B cell (primary cell): ENCODE measurements around the gene PTPRN. TPM values are rescaled to one million over a fixed set of nuclear protein-coding genes. Genes with fewer than 3 reads are reported as not detected.

Source experiments
- ATAC-seq: fragments of 200-7000 bp; cut with Tn5 transposase; one replicate; pipeline ENCODE4 v1.10.0; 2021; ENCODE audit warnings: low read depth, mild to moderate bottlenecking, moderate number of reproducible peaks, moderate library complexity
- CTCF ChIA-PET: fragments of 350-600 bp; sonication (Branson Sonifier 250); formaldehyde crosslinking; loops from one replicate; lab custom pipeline; 2021; ENCODE audit warnings: antibody characterized with exemption, inconsistent platforms; lab: Charles Lee
- POLR2A ChIA-PET: fragments of 350-600 bp; sonication (Branson Sonifier 250); formaldehyde crosslinking; loops from one replicate; lab custom pipeline; 2021; ENCODE audit warnings: antibody characterized with exemption; lab: Charles Lee
- DNase-seq: peaks from one replicate; pipeline ENCODE4 v3.0.0; 2013
- H2AFZ ChIP-seq: 2 replicates; pipeline ENCODE4 v1.6.1; 2012; ENCODE audit warnings: mild to moderate bottlenecking, low read depth, low read length; ENCODE audit not compliant: insufficient read depth, poor library complexity, severe bottlenecking
- H3K27ac ChIP-seq, 2 donors: 1 replicate in 1 of 2; 2 replicates in 1 of 2; pipeline ENCODE4 v1.5.1; 2012 to 2013; ENCODE audit warnings: low read length in 2 of 2, mild to moderate bottlenecking in 2 of 2, moderate library complexity in 1 of 2
- H3K27me3 ChIP-seq, 4 experiments: fragments of 200-600 bp in 1 of 4; sonication (generic) in 1 of 4; replicated peaks in 1 of 4; 1 replicate in 2 of 4; 2 replicates in 2 of 4; pipeline versions ENCODE4 v1.6.1 to v1.7.0; 2013 to 2016; ENCODE audit warnings: low read length in 3 of 4, mild to moderate bottlenecking in 2 of 4, mixed read lengths in 1 of 4, moderate library complexity in 1 of 4; ENCODE audit not compliant: insufficient read depth in 4 of 4, control insufficient read depth in 3 of 4; ENCODE audit errors: control extremely low read depth in 1 of 4
- H3K36me3 ChIP-seq, 2 experiments: replicated peaks in 1 of 2; 1 replicate in 1 of 2; 2 replicates in 1 of 2; pipeline versions ENCODE4 v1.6.1 to v1.7.1; 2013; ENCODE audit warnings: low read length in 1 of 2; ENCODE audit not compliant: insufficient read depth in 2 of 2, control insufficient read depth in 1 of 2; ENCODE audit errors: control extremely low read depth in 1 of 2, extremely low read depth in 1 of 2
- H3K4me1 ChIP-seq, 2 donors: fragments of 200-600 bp in 1 of 2; sonication (generic) in 1 of 2; 1 replicate in 1 of 2; 2 replicates in 1 of 2; pipeline versions ENCODE4 v1.5.1 to v1.6.1; 2013 to 2017; ENCODE audit warnings: low read length in 2 of 2; ENCODE audit not compliant: control insufficient read depth in 2 of 2, insufficient read depth in 2 of 2
- H3K4me2 ChIP-seq: replicated peaks from 2 replicates; pipeline ENCODE3; 2012; ENCODE audit warnings: mild to moderate bottlenecking, low read depth, low read length; ENCODE audit not compliant: poor library complexity, severe bottlenecking
- H3K4me3 ChIP-seq, 5 experiments: fragments of 200-600 bp in 1 of 5; sonication (generic) in 1 of 5; 1 replicate in 3 of 5; 2 replicates in 2 of 5; pipeline versions ENCODE4 v1.5.1 to v1.7.0; 2011 to 2016; ENCODE audit warnings: low read length in 4 of 5, mild to moderate bottlenecking in 4 of 5, low read depth in 2 of 5, control low read depth in 1 of 5, moderate library complexity in 1 of 5; ENCODE audit not compliant: insufficient read depth in 1 of 5; ENCODE audit errors: control extremely low read depth in 1 of 5, extremely low read depth in 1 of 5
- H3K79me2 ChIP-seq: fragments of 200-600 bp; sonication (generic); one replicate; pipeline ENCODE4 v1.6.0; 2016; ENCODE audit warnings: low read length; ENCODE audit not compliant: control insufficient read depth, insufficient read depth
- H3K9ac ChIP-seq: fragments of 200-600 bp; sonication (generic); 2 replicates; pipeline ENCODE4 v1.6.1; 2017; ENCODE audit warnings: mild to moderate bottlenecking, low read length, moderate library complexity
- H3K9me3 ChIP-seq, 3 donors: one replicate each; pipeline versions ENCODE4 v1.6.1 to v1.7.1; 2013; ENCODE audit warnings: low read length in 2 of 3; ENCODE audit not compliant: control insufficient read depth in 2 of 3, insufficient read depth in 1 of 3; ENCODE audit errors: control extremely low read depth in 1 of 3
- H4K20me1 ChIP-seq: 2 replicates; pipeline ENCODE4 v1.6.0; 2012; ENCODE audit warnings: mild to moderate bottlenecking, low read length; ENCODE audit not compliant: insufficient read depth, control insufficient read depth, poor library complexity, severe bottlenecking
- H3K27ac Mint-ChIP-seq: one replicate; pipeline ENCODE4 v1.8.0; 2021; ENCODE audit warnings: mixed read lengths
- H3K27me3 Mint-ChIP-seq: one replicate; pipeline ENCODE4 v1.8.0; 2021; ENCODE audit warnings: mixed read lengths
- H3K4me1 Mint-ChIP-seq: one replicate; pipeline ENCODE4 v1.8.0; 2021; ENCODE audit warnings: mixed read lengths
- H3K4me3 Mint-ChIP-seq: one replicate; pipeline ENCODE4 v1.8.0; 2021; ENCODE audit warnings: mixed read lengths
- H3K9me3 Mint-ChIP-seq: one replicate; pipeline ENCODE4 v1.8.0; 2022; ENCODE audit warnings: mixed read lengths; ENCODE audit not compliant: insufficient read depth
- CTCF ChIP-seq: fragments of 200-600 bp; IDR thresholded peaks from one replicate; pipeline ENCODE4 v1.8.0; 2022; ENCODE audit warnings: antibody characterized with exemption, mild to moderate bottlenecking
- EZH2 ChIP-seq: IDR thresholded peaks from 2 replicates; pipeline ENCODE4 v1.6.1; 2012; ENCODE audit warnings: borderline replicate concordance, low read depth, mild to moderate bottlenecking, moderate library complexity, low read length; ENCODE audit not compliant: insufficient read depth, poor library complexity, severe bottlenecking
- WGBS: methylation state at CpG from one replicate; pipeline ENCODE4 v1.1.5; 2013; ENCODE audit warnings: missing lambda C conversion rate; ENCODE audit not compliant: insufficient coverage; 5-methylcytosine and 5-hydroxymethylcytosine counted together
- intact Hi-C: fragments of 100-400 bp; cut with micrococcal nuclease; formaldehyde crosslinking; loops from one replicate; pipeline ENCODE4 v1.10.0; 2022
- polyA plus RNA-seq: library from polyadenylated mRNA; depleted of rRNA; stranded (reverse); fragments of >200 nt; gene quantifications from 2 replicates; pipeline ENCODE4 v1.2.3, GENCODE V29; 2012
- total RNA-seq, 2 donors: library from RNA; stranded (reverse); fragments of 120-200 nt in 1 of 2; gene quantifications; 1 replicate in 1 of 2; 2 replicates in 1 of 2; pipeline versions ENCODE4 v1.2.3 to v1.2.4, GENCODE V29; 2013 to 2022

Gene PTPRN
- total and polyA plus RNA-seq, 2 donors (not counting 1 experiment from before 2014, with no cell fraction given): 0.04 TPM; not detected in 1

- no peaks in the 10 kb centered on the region for H3K27me3 ChIP-seq
- Mint-ChIP-seq H3K4me1 (peaks cover 62% of the 10 kb centered on the region), H3K9me3 (no peaks in the 10 kb centered on the region), H3K4me3 (peak within 1 kb of the TSS; percentile 92), H3K27ac (peak within 1 kb of the TSS; percentile 96), H3K27me3 (no peaks in the 10 kb centered on the region)
- no peaks in the 10 kb centered on the region for H3K9me3 ChIP-seq
- H3K4me1 ChIP-seq: peaks cover 52 to 58% of the 10 kb centered on the region in 2 donors
- ATAC-seq (peak; percentile 67), DNase-seq (peak; percentile 93)
- intact Hi-C loops: loop anchor here (1.0 to 2.0 kb wide), 6 partner anchors 8 to 85 kb away; partner anchors contain the start of genes ANKZF1, ATG9A, CNPPD1 and DNAJB2
- WGBS: 2% methylated on average over 46 of the region's 46 CpGs
- ChIA-PET POLR2A (interaction anchor here (0.7 to 2.7 kb wide), 9 partner anchors 9 to 142 kb away, joined by 3 to 49 read pairs (median 9); partner anchors contain the start of genes ABCB6, ANKZF1, ATG9A and CNPPD1), CTCF (interaction anchor here (0.7 to 3.0 kb wide), 16 partner anchors 9 to 143 kb away, joined by 3 to 25 read pairs (median 4); partner anchors contain the start of genes ANKZF1, ATG9A, DNAJB2 and TUBA4A)
- no peaks in the 10 kb centered on the region for H4K20me1 ChIP-seq
- H3K27ac ChIP-seq: peak within 1 kb of the TSS; percentile 87 to 92
- peak within 1 kb of the TSS; percentile 96 for H3K9ac ChIP-seq
- peak within 1 kb of the TSS; percentile 50 to 98 (median 94) for H3K4me3 ChIP-seq
- peaks cover 0 to 21% of the 10 kb centered on the region in 2 experiments for H3K36me3 ChIP-seq
- peak within 1 kb of the TSS; percentile 93 for H3K4me2 ChIP-seq
- peaks cover 51% of the 10 kb centered on the region for H3K79me2 ChIP-seq
- TF ChIP-seq CTCF (no peak), EZH2 (no peak)
- peak within 1 kb of the TSS; percentile 96 for H2AFZ ChIP-seq
Observed at GRCh38 chr2:219245148-219245898, 63.9 kb downstream of the PTPRN start, which contains the start of the genes GLB1L and STK16. Gene GLB1L (minus strand): TSS chr2:219245444. CDS start chr2:219243573, 1,871 bp downstream. Gene STK16 (plus strand): TSS chr2:219245479. CDS start chr2:219246000, 521 bp downstream.
